GM12873 (cell line): ENCODE measurements around the gene LHFPL3.

Experiments
- TF ChIP-seq, protein P1 (sequence below): IDR thresholded peaks from 2 replicates; pipeline ENCODE4 v1.5.1; 2012; ENCODE audit warnings: low read depth, mild to moderate bottlenecking, moderate library complexity, low read length, control low read depth; ENCODE audit not compliant: insufficient read depth; ENCODE audit errors: missing control alignments

Gene LHFPL3

DNA sequence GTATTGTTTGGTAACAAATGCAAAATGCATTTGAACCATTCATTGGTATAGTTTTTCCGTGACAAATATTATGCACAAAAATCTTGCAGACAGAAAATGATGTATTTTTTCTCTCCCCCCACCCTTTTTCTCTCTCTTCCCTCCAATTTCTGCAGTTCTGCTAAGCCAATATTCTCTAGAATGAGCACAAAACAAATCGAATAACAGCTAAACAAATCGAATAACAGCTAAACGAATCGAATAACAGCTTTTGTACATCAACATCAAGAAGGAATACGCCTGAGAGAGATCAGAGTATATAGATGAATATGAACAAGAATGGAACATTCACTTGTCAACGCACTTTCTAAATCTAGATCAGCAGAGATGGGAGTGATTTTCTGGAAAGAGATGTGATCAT is 577.6 kb downstream of the LHFPL3 start:
- TF ChIP-seq, protein P1, sequence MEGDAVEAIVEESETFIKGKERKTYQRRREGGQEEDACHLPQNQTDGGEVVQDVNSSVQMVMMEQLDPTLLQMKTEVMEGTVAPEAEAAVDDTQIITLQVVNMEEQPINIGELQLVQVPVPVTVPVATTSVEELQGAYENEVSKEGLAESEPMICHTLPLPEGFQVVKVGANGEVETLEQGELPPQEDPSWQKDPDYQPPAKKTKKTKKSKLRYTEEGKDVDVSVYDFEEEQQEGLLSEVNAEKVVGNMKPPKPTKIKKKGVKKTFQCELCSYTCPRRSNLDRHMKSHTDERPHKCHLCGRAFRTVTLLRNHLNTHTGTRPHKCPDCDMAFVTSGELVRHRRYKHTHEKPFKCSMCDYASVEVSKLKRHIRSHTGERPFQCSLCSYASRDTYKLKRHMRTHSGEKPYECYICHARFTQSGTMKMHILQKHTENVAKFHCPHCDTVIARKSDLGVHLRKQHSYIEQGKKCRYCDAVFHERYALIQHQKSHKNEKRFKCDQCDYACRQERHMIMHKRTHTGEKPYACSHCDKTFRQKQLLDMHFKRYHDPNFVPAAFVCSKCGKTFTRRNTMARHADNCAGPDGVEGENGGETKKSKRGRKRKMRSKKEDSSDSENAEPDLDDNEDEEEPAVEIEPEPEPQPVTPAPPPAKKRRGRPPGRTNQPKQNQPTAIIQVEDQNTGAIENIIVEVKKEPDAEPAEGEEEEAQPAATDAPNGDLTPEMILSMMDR: no peak

DNA sequence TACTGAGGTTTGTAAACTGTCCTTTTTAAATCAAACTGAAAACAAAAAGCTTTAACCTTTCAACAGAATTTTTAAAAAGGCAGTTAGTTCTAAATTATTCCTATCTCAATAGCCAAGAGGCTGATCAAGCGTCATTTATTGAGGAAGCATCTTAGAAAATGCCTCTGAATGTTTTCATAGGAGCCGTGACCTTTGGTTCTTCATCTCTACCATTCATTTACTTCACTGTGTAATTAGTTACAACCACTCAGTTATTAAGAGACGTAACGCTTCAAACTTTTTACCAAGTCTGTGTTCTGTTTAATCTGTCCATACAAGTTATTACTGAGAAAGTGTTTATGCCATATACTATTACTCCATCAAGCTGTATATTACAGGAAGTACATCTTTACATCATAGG is 578.2 kb downstream of the LHFPL3 start:
- TF ChIP-seq, protein P1: no peak

DNA sequence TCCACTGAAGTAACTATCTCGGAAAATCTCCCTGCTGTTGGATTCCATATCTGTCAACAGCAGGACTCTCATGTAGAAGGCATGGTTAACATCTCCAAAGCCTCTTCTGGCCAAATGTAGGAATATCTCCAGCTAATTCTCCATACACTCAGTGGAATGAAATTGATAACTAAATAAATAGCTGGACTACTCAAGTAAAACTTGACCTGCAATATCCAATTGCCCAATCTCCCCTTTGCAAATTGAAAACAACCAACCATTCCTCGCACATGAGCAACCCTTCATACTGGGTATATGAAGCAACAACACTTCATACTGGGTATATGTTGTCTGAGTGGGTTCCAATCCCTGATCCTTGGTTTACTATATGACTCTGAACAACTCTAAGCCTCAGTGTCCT is 580.2 kb downstream of the LHFPL3 start:
- TF ChIP-seq, protein P1: no peak

DNA sequence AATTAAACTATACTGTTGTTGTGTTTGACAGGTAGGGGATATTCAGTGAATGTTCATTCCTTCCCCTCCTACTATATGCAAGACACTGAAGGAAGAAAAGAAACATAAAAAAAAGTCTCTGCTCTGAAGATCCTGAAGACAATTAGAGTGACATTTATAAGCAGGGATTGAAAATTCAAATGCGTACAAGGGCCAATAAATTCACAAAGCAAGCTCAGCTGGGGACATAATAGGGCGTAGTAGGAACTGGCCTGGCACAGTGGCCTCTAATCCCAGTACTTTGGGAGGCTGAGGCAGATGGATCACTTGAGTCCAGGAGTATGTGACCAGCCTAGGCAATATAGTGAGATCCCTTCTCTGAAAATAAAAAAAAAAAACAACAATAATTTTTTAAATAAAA is 580.7 kb downstream of the LHFPL3 start:
- TF ChIP-seq, protein P1: no peak

DNA sequence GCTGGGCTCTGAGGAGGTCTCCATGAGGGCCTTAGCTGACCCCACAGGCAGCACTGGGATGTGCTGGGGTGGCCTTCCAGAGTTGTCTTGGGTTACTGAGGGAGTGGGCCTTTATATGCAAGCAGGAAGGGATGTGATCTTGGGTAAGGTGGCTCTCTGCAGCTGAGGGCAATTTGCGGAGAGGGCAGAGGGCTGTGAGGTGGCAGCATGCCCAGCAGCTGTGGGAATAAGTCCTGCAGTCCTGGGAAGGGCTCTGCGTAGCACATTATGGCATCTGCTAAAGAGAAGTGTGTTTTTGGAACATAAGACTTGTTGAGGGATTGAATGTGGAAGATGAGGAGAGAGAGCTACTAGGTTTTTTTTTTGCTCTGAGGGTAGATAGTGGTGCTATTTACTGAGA is 586.0 kb downstream of the LHFPL3 start:
- TF ChIP-seq, protein P1: no peak

DNA sequence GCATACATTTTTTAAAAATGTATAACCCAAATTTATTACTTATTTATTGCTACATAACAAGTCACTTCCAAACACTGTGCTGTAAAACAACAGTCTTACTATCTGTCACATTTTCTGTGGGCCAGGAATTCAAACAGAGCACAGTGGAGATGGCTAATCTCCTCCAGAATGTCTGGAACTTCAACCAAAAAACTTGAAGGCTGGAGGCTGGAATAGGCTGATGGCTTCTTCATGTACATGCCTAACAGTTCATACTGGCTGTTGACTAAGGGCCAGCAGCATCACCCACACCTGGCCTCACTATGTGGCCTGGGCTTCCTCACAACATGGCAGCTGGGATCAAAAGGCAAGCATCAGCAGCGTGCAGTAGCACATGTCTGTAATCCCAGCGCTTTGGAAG is 593.2 kb downstream of the LHFPL3 start:
- TF ChIP-seq, protein P1: no peak

DNA sequence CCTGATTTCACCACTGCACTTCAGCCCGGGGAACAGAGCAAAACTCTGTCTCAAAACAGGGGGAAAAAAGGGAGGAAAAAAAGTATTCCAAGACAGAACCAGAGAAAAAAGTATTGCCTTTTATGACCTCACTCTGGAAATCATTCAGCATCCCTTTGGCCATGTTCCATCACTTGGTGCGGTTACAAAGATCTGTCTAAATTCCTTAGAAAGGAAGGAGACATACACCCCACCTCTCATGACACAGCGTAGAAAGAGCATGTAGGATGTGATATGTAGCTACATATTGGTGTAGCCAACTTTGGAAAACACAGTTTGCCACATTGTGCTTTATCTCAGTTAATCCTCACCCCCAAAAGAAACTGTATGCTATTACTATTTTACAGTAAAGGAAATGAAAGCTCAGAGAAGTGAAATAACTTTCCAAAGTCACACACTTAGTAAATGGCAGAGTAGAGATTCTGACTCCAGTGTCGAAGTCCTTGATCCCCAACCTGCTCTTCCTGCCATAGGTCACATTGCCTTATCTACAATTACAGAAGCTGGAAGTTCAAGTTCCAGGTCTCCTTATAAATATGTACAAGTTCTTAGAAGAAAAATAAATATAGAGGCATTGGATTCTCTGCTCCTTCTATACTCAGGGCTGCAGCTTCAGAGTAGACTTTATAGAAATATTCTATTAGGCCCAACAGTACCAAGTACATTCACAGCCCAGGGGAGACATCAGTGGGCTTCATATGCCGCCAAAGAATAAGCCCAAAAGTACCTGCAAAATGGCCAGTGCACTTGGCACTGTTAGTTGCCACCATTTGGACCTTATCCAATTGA is 594.0 kb downstream of the LHFPL3 start:
- TF ChIP-seq, protein P1: no peak
